HepG2 (cell line): ENCODE measurements around the gene TAS1R3. TPM values are rescaled to one million over a fixed set of nuclear protein-coding genes. Genes with fewer than 3 reads are reported as not detected.

Experiments
- EEA1 ChIP-seq: sonication (generic); formaldehyde crosslinking; IDR thresholded peaks from 2 replicates; pipeline ENCODE4 v1.5.1; 2020; ENCODE audit warnings: mild to moderate bottlenecking, missing genetic modification reagents, borderline replicate concordance
- NFIB ChIP-seq: sonication (generic); formaldehyde crosslinking; IDR thresholded peaks from 2 replicates; pipeline ENCODE4 v1.9.0; 2021; ENCODE audit warnings: missing genetic modification reagents, mild to moderate bottlenecking, borderline replicate concordance
- RBFOX2 ChIP-seq: fragments of 200-400 bp; formaldehyde crosslinking; IDR thresholded peaks from 2 replicates; pipeline ENCODE4 v1.6.1; 2017; ENCODE audit warnings: low read depth, mild to moderate bottlenecking, low read length
- SAP130 ChIP-seq: IDR thresholded peaks from 2 replicates; pipeline ENCODE4 v1.6.1; 2016; ENCODE audit warnings: low read depth
- ZNF354B ChIP-seq: sonication (generic); formaldehyde crosslinking; IDR thresholded peaks from 2 replicates; pipeline ENCODE4 v1.8.0; 2022; ENCODE audit warnings: mild to moderate bottlenecking, missing genetic modification reagents
- ZNF383 ChIP-seq: sonication (generic); formaldehyde crosslinking; IDR thresholded peaks from 2 replicates; pipeline ENCODE4 v1.4.0; 2020; ENCODE audit warnings: missing genetic modification reagents, mild to moderate bottlenecking, borderline replicate concordance
- ZNF530 ChIP-seq: sonication (generic); formaldehyde crosslinking; IDR thresholded peaks from 2 replicates; pipeline ENCODE4 v1.5.0; 2020; ENCODE audit warnings: low read depth, mild to moderate bottlenecking, missing genetic modification reagents
- polyA plus RNA-seq, 8 experiments: library from polyadenylated mRNA; depleted of rRNA in 3 of 8; stranded (reverse) in 7 of 8; unstranded in 1 of 8; fragments of >200 nt; fragmentation: Illumina TruSeq in 4 of 8; extraction: Trizol in 4 of 8; gene quantifications; 2 replicates each; pipeline versions ENCODE4 v1.2.1 to v1.2.3, GENCODE V29; 2011 to 2016; ENCODE audit warnings: low read depth in 4 of 8, missing spikeins in 1 of 8, mixed read lengths in 1 of 8; ENCODE audit not compliant: insufficient read depth in 1 of 8
- total RNA-seq, 5 experiments: library from RNA; depleted of rRNA; stranded (reverse); fragments of >200 nt; fragmentation: Illumina TruSeq; extraction: Trizol; gene quantifications; 2 replicates each; pipeline ENCODE4 v1.2.3, GENCODE V29; 2016; ENCODE audit warnings: low read depth in 1 of 5
- TF ChIP-seq, protein P1 (sequence below): sonication (generic); formaldehyde crosslinking; IDR thresholded peaks from 2 replicates; pipeline ENCODE4 v1.8.1; 2023; ENCODE audit warnings: mild to moderate bottlenecking, missing genetic modification reagents
- TF ChIP-seq, protein P2 (sequence below): sonication (generic); formaldehyde crosslinking; IDR thresholded peaks from 2 replicates; pipeline ENCODE4 v1.5.1; 2020; ENCODE audit warnings: mild to moderate bottlenecking, missing genetic modification reagents, borderline replicate concordance
- TF ChIP-seq, protein P3 (sequence below): sonication (generic); formaldehyde crosslinking; IDR thresholded peaks from 2 replicates; pipeline ENCODE4 v1.8.1; 2023; ENCODE audit warnings: mild to moderate bottlenecking, moderate library complexity, missing genetic modification reagents
- TF ChIP-seq, protein P4 (sequence below): sonication (generic); formaldehyde crosslinking; IDR thresholded peaks from 2 replicates; pipeline ENCODE4 v1.4.0; 2020; ENCODE audit warnings: missing genetic modification reagents
- TF ChIP-seq, protein P5 (sequence below): sonication (generic); formaldehyde crosslinking; IDR thresholded peaks from 2 replicates; pipeline ENCODE4 v1.4.0; 2020; ENCODE audit warnings: missing genetic modification reagents
- TF ChIP-seq, protein P6 (sequence below), 2 experiments: sonication (generic) in 1 of 2; formaldehyde crosslinking in 1 of 2; IDR thresholded peaks; 2 replicates each; pipeline versions ENCODE4 v1.5.1 to v1.6.1; 2011 to 2020; ENCODE audit warnings: borderline replicate concordance in 1 of 2, low read depth in 1 of 2, low read length in 1 of 2, mild to moderate bottlenecking in 1 of 2, missing genetic modification reagents in 1 of 2, moderate library complexity in 1 of 2

TAS1R3 gene
- total and polyA plus RNA-seq, 2 of the 13 experiments (the other 11 are each of a cell fraction or from before 2014, with no cell fraction given) = 0.13 to 0.15 TPM

DNA sequence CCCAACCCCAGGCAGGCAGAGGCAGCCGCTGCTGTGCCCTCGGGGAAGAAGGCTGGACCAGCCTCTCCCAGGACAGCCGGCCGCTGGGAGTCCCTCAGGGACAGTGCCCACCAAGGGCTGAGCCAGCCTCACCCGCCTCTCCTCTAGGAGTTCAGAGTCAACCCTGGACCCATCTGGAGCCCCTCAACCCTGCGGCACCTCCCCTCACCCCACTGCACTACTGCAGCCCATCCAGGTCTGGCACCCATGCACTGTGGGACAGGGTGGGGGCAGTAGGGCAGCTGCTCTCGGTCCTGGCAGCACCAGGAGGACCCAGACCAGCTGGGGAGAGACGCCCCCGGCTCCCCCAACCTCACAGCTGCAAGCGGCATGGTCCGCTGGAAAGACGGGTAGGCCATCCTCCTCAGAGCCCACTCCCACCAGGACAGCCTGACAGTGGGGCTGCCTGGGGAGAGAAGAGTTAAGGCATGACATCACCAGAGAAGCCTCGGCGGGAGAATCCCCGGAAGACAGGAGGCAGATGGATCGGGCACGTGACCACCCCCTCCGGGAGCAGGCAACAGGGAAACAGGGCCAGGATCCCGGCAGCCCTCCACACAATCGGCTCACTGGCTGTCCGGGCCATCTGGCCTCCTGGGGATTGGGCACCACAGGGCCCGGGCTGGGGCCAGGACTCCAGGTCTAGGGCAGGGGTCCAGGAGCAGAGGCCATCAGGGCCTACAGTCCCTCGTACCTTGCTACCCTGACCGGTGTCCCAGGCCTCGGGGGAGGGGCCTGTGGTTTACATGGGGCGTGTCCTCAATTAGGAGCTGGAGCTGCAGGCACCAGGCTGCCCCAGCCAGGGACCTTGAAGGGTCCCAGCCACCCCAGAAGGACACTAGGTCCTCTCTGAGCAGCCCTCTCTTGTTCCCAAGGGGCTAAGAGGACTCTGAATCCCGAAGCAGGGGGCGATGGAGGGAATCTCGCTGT, 26.5 kb upstream of the TAS1R3 start (continued):
- TF ChIP-seq, protein P1, sequence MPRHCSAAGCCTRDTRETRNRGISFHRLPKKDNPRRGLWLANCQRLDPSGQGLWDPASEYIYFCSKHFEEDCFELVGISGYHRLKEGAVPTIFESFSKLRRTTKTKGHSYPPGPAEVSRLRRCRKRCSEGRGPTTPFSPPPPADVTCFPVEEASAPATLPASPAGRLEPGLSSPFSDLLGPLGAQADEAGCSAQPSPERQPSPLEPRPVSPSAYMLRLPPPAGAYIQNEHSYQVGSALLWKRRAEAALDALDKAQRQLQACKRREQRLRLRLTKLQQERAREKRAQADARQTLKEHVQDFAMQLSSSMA (CRISPR knock-in tag) = 0 out of 2 replicates have a peak, but pooled peaks have one; percentile 35
- TF ChIP-seq ZNF383 (CRISPR knock-in tag) (peak; percentile 92; the same call in 1 of the 2 replicates), ZNF530 (CRISPR knock-in tag) (no peak), ZNF354B (CRISPR knock-in tag) (0 out of 2 replicates have a peak, but pooled peaks have one; percentile 33), EEA1 (CRISPR knock-in tag) (no peak), RBFOX2 (0 out of 2 replicates have a peak, but pooled peaks have one; percentile 14), SAP130 (CRISPR knock-in tag) (peak; percentile 7), NFIB (CRISPR knock-in tag) (no peak)
- TF ChIP-seq, protein P2, sequence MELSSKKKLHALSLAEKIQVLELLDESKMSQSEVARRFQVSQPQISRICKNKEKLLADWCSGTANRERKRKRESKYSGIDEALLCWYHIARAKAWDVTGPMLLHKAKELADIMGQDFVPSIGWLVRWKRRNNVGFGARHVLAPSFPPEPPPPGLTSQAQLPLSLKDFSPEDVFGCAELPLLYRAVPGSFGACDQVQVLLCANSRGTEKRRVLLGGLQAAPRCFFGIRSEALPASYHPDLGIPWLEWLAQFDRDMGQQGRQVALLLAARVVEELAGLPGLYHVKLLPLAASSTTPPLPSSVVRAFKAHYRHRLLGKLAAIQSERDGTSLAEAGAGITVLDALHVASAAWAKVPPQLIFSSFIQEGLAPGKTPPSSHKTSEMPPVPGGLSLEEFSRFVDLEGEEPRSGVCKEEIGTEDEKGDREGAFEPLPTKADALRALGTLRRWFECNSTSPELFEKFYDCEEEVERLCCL = 0 out of 2 replicates have a peak, but pooled peaks have one; percentile 27
- TF ChIP-seq, protein P3, sequence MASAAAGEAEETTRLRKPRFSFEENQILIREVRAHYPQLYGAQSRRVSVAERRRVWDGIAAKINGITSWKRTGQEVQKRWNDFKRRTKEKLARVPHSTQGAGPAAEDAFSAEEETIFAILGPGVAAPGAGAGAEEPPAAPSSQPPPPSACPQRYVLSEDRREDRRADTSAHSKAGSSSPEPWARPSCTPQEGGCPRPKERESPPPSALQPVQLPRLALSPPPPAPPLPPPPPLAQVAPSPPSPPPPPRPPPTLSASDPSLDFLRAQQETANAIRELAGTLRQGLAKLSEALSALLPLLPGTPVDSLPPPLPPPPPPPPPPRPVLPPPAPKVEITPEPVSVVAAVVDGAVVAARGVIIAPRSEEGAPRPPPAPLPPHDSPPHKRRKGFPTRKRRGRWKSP (CRISPR knock-in tag) = 0 out of 2 replicates have a peak, but pooled peaks have one; percentile 11
- TF ChIP-seq, protein P4, sequence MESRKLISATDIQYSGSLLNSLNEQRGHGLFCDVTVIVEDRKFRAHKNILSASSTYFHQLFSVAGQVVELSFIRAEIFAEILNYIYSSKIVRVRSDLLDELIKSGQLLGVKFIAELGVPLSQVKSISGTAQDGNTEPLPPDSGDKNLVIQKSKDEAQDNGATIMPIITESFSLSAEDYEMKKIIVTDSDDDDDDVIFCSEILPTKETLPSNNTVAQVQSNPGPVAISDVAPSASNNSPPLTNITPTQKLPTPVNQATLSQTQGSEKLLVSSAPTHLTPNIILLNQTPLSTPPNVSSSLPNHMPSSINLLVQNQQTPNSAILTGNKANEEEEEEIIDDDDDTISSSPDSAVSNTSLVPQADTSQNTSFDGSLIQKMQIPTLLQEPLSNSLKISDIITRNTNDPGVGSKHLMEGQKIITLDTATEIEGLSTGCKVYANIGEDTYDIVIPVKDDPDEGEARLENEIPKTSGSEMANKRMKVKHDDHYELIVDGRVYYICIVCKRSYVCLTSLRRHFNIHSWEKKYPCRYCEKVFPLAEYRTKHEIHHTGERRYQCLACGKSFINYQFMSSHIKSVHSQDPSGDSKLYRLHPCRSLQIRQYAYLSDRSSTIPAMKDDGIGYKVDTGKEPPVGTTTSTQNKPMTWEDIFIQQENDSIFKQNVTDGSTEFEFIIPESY (CRISPR knock-in tag) = peak; percentile 45; the same call in 1 of the 2 replicates
- TF ChIP-seq, protein P5, sequence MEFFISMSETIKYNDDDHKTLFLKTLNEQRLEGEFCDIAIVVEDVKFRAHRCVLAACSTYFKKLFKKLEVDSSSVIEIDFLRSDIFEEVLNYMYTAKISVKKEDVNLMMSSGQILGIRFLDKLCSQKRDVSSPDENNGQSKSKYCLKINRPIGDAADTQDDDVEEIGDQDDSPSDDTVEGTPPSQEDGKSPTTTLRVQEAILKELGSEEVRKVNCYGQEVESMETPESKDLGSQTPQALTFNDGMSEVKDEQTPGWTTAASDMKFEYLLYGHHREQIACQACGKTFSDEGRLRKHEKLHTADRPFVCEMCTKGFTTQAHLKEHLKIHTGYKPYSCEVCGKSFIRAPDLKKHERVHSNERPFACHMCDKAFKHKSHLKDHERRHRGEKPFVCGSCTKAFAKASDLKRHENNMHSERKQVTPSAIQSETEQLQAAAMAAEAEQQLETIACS (CRISPR knock-in tag) = no peak
- TF ChIP-seq, protein P6, sequence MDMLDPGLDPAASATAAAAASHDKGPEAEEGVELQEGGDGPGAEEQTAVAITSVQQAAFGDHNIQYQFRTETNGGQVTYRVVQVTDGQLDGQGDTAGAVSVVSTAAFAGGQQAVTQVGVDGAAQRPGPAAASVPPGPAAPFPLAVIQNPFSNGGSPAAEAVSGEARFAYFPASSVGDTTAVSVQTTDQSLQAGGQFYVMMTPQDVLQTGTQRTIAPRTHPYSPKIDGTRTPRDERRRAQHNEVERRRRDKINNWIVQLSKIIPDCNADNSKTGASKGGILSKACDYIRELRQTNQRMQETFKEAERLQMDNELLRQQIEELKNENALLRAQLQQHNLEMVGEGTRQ (IDR thresholded peaks at IDR 0.05; ENCODE audit: low read depth, low read length) = peak; percentile 83
- TF ChIP-seq, protein P6 (CRISPR knock-in tag; IDR thresholded peaks at IDR 0.05; ENCODE audit: borderline replicate concordance) = peak; percentile 93; the same call in 1 of the 2 replicates
